GM21576 (cell line): ENCODE measurements around the gene C12orf56.
"Not testable (repeated sequence)": the region's sequence is repeated elsewhere in the genome, so short reads cannot be mapped to it uniquely, and the experiment has no call there.

ENCODE experiments used
- ATAC-seq: cut with Tn5 transposase; IDR thresholded peaks from one replicate; pipeline ENCODE4 v1.9.1; 2021; ENCODE audit warnings: mild to moderate bottlenecking, moderate library complexity; ENCODE audit not compliant: unreplicated experiment

C12orf56 gene

GRCh38 chr12:64318605-64319004 is 72.0 kb downstream of the C12orf56 start:
- no peak for ATAC-seq

- ATAC-seq = no peak
These were observed 78.7 kb downstream of the C12orf56 start for GRCh38 chr12:64311877-64312276.

GRCh38 chr12:64304571-64304970 is 86.0 kb downstream of the C12orf56 start:
- no peak for ATAC-seq

- no peak for ATAC-seq
These were observed 90.9 kb downstream of the C12orf56 start for GRCh38 chr12:64299628-64300027.

GRCh38 chr12:64296301-64296700 is 94.3 kb downstream of the C12orf56 start:
- no peak for ATAC-seq

- ATAC-seq = no peak
These were observed 96.7 kb downstream of the C12orf56 start for GRCh38 chr12:64293654-64294364.

- not testable (repeated sequence) for ATAC-seq
These were observed 97.4 kb downstream of the C12orf56 start for GRCh38 chr12:64293174-64293573.

- no peak for ATAC-seq
These were observed 104.0 kb downstream of the C12orf56 start for GRCh38 chr12:64286521-64286920.

- ATAC-seq = no peak
These were observed 106.3 kb downstream of the C12orf56 start for GRCh38 chr12:64284256-64284655.

GRCh38 chr12:64278421-64278820 is 112.1 kb downstream of the C12orf56 start:
- ATAC-seq = no peak

- ATAC-seq = peak; percentile 82
These were observed 116.8 kb downstream of the C12orf56 start for GRCh38 chr12:64273527-64274403.

GRCh38 chr12:64270411-64270810 is 120.1 kb downstream of the C12orf56 start:
- ATAC-seq = no peak

- no peak for ATAC-seq
These were observed 121.4 kb downstream of the C12orf56 start for GRCh38 chr12:64269161-64269560.

- no peak for ATAC-seq
These were observed 122.1 kb downstream of the C12orf56 start for GRCh38 chr12:64268409-64268808.

GRCh38 chr12:64265839-64266238 is 124.7 kb downstream of the C12orf56 start:
- ATAC-seq = no peak

GRCh38 chr12:64261813-64262212 is 128.7 kb downstream of the C12orf56 start:
- ATAC-seq = no peak

- ATAC-seq = no peak
These were observed 132.0 kb downstream of the C12orf56 start for GRCh38 chr12:64258576-64258975.

GRCh38 chr12:64256166-64256800 is 134.3 kb downstream of the C12orf56 start:
- no peak for ATAC-seq

GRCh38 chr12:64255249-64255648 is 135.3 kb downstream of the C12orf56 start:
- no peak for ATAC-seq

GRCh38 chr12:64253356-64253755 is 137.2 kb downstream of the C12orf56 start:
- no peak for ATAC-seq

- ATAC-seq = no peak
These were observed 137.9 kb downstream of the C12orf56 start for GRCh38 chr12:64252681-64253080.

GRCh38 chr12:64243809-64244208 is 146.7 kb downstream of the C12orf56 start:
- ATAC-seq = no peak
